ENCODE data around the gene DGKB.

DNA sequence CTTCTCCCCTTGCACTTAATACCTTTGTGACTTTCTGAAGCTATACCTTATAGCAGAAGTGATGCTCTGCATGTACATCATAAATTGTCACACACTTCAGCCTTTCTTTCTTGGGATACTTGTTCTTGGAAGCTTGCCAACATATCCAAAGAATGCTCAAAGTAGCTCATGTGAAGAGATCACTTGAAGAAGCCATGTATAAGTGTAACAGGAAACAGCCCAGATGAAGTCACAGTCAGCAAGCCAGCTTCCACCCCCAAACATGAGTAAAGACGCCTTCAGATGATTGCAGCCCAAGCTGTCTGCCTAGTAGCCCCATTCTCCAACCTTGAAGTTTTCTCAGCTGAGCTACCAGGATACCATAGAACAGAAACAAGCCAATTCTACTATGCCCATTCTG lies 50.9 kb downstream of the DGKB start:
- TF ChIP-seq, protein P1, sequence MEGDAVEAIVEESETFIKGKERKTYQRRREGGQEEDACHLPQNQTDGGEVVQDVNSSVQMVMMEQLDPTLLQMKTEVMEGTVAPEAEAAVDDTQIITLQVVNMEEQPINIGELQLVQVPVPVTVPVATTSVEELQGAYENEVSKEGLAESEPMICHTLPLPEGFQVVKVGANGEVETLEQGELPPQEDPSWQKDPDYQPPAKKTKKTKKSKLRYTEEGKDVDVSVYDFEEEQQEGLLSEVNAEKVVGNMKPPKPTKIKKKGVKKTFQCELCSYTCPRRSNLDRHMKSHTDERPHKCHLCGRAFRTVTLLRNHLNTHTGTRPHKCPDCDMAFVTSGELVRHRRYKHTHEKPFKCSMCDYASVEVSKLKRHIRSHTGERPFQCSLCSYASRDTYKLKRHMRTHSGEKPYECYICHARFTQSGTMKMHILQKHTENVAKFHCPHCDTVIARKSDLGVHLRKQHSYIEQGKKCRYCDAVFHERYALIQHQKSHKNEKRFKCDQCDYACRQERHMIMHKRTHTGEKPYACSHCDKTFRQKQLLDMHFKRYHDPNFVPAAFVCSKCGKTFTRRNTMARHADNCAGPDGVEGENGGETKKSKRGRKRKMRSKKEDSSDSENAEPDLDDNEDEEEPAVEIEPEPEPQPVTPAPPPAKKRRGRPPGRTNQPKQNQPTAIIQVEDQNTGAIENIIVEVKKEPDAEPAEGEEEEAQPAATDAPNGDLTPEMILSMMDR (optimal IDR thresholded peaks at IDR 0.05 in 1 of 3, IDR thresholded peaks at IDR 0.05 in 1 of 3, conservative IDR thresholded peaks at IDR 0.05 in 1 of 3; ENCODE audit: extremely low read depth in 1 of 3, insufficient read depth in 2 of 3, low read length in 3 of 3), result no peak
- no peak for TF ChIP-seq EZH2 (IDR thresholded peaks at IDR 0.05; ENCODE audit: low read length)

Data from keratinocyte (primary cell).